Colonic mucosa (tissue), 4 donors: Measurements from ENCODE around the gene ALS2CL. TPM values are rescaled to one million over a fixed set of nuclear protein-coding genes. Genes with fewer than 3 reads are reported as not detected.

Experiments
- DNase-seq: peaks from one replicate; pipeline ENCODE4 v3.0.0-alpha.2; 2020
- H3K27ac ChIP-seq: fragments of 200-600 bp; one replicate; pipeline ENCODE4 v1.8.0; 2021
- H3K27me3 ChIP-seq: fragments of 200-600 bp; one replicate; pipeline ENCODE4 v1.8.0; 2021
- H3K36me3 ChIP-seq: fragments of 200-600 bp; one replicate; pipeline ENCODE4 v1.8.0; 2021
- H3K4me1 ChIP-seq: fragments of 200-600 bp; one replicate; pipeline ENCODE4 v1.8.0; 2021; ENCODE audit warnings: mild to moderate bottlenecking
- H3K4me3 ChIP-seq: fragments of 200-600 bp; one replicate; pipeline ENCODE4 v1.8.0; 2021
- H3K9ac ChIP-seq, 2 donors: one replicate each; pipeline ENCODE4 v1.7.0; 2013; ENCODE audit warnings: control low read depth in 2 of 2, low read depth in 2 of 2, low read length in 2 of 2
- H3K9me3 ChIP-seq: fragments of 200-600 bp; one replicate; pipeline ENCODE4 v1.8.0; 2021
- intact Hi-C: fragments of 100-400 bp; cut with DNase I; formaldehyde crosslinking; loops from one replicate; pipeline ENCODE4 v1.14.1; 2022
- total RNA-seq, 2 donors: library from RNA; stranded (reverse); fragmentation: NEBNext Ultra II Directional in 1 of 2; extraction: Animal tissue kit (Norgen Biotek cat#: 25700) in 1 of 2; gene quantifications; one replicate each; pipeline ENCODE4 v1.2.1, GENCODE V29; 2021
- TF ChIP-seq, protein P1 (sequence below): fragments of 200-600 bp; IDR thresholded peaks from one replicate; pipeline ENCODE4 v1.8.0; 2022; ENCODE audit warnings: antibody characterized with exemption, mild to moderate bottlenecking
- donor health status: healthy.
- donor health status: DM: no; HTN: no; CAD: no.
- donor health status: DM: no; HTN: no; CAD: no.

Gene ALS2CL
- total RNA-seq, 2 donors from 2014 or later = 21.8 to 40.3 TPM

DNA sequence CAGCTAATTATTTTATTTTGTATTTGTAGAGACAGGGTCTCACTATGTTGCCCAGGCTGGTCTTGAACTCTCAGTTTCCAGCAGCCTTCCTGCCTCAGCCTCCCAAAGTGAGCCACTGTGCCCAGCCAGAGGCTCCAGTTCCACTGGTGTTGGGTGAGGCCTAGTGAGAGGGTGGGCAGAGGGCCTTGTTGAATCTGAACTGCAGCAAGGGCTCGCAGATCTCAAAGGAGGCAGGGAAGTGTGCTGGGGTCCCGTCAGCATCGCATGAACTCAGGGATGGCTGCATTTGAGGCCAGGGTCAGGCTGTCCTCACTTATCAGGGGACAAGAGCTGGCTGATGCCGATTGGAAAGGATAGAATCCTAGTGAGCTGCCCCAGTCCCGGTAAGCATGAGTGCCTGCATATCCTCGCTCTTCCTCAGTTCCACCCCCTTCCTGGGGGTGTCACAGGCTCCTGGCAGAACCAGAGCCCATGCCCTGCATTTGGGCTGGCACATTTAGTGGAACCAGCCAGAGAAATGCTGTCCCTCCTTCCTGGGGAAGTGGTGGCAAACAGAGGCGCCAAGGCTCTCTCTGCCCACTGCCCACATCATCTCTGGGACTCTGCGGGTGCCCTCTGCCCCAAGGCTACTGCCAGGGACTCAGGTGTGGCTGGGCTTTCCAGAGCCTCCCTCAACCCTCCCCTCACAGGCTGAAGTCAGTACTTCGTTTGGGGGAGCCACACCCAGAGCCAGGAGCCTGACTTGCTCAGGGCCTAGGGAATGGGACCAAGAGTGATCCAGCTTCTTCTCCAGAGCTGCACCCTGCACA lies 24.1 kb downstream of the ALS2CL start:
- no peaks in the 10 kb centered on the region for H3K36me3 ChIP-seq
- no peaks in the 10 kb centered on the region for H3K9me3 ChIP-seq
- DNase-seq = no peak
- no peaks in the 10 kb centered on the region for H3K4me1 ChIP-seq
- no peak overlapping the region for H3K27ac ChIP-seq
- H3K9ac ChIP-seq = no peak overlapping the region
- H3K27me3 ChIP-seq = no peaks in the 10 kb centered on the region
- TF ChIP-seq, protein P1, sequence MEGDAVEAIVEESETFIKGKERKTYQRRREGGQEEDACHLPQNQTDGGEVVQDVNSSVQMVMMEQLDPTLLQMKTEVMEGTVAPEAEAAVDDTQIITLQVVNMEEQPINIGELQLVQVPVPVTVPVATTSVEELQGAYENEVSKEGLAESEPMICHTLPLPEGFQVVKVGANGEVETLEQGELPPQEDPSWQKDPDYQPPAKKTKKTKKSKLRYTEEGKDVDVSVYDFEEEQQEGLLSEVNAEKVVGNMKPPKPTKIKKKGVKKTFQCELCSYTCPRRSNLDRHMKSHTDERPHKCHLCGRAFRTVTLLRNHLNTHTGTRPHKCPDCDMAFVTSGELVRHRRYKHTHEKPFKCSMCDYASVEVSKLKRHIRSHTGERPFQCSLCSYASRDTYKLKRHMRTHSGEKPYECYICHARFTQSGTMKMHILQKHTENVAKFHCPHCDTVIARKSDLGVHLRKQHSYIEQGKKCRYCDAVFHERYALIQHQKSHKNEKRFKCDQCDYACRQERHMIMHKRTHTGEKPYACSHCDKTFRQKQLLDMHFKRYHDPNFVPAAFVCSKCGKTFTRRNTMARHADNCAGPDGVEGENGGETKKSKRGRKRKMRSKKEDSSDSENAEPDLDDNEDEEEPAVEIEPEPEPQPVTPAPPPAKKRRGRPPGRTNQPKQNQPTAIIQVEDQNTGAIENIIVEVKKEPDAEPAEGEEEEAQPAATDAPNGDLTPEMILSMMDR = no peak
- intact Hi-C loops = no loop called here
- no peak overlapping the region for H3K4me3 ChIP-seq

DNA sequence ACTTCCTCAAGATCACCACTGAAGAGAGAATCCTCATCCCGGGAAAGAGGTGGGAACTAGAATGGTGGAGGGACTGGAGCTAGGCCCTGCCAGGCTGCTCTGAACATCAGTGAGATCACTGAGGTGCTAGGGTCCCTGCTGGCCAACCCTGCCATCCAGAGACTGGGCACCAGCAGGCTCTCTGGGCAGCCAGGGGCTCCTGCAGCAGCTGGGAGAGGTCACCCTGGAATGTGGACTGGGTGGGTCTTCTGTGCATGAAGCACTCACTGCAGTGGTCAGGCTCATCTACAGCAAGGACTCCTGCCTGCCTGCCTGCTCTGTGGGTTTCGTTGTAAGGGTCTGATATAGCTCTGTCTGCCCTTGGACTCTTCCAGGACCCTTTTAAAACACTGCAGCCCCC lies 24.9 kb downstream of the ALS2CL start:
- H3K4me3 ChIP-seq = no peak overlapping the region
- no peaks in the 10 kb centered on the region for H3K9me3 ChIP-seq
- H3K9ac ChIP-seq = no peak overlapping the region
- H3K27me3 ChIP-seq = no peaks in the 10 kb centered on the region
- intact Hi-C loops = no loop called here
- TF ChIP-seq, protein P1 = no peak
- no peak overlapping the region for H3K27ac ChIP-seq
- no peaks in the 10 kb centered on the region for H3K36me3 ChIP-seq
- no peaks in the 10 kb centered on the region for H3K4me1 ChIP-seq
- DNase-seq = no peak

DNA sequence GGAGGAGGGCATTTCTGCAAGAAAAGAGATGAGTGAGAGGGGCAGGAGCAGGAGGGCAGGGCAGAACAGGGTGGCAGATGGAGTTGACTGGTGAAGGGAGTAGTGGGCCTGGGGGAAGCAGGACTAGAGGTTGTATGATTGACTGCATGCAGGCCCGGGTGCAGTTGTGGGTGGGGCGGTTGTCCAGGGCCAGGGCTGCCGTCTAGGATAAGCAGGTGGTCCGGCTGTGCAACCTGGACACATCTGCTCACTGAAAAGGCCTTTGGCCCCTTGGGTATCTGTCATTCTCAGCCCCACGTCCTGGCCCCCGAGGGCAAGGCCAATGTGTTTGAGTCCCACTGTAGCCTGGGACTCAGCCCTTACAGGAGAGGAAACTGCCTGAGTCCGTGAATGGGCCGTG lies 25.4 kb downstream of the ALS2CL start:
- no peak overlapping the region for H3K27ac ChIP-seq
- H3K36me3 ChIP-seq = no peaks in the 10 kb centered on the region
- intact Hi-C loops = no loop called here
- no peaks in the 10 kb centered on the region for H3K9me3 ChIP-seq
- H3K4me3 ChIP-seq = no peak overlapping the region
- no peak for DNase-seq
- no peak overlapping the region for H3K9ac ChIP-seq
- TF ChIP-seq, protein P1 = no peak
- H3K27me3 ChIP-seq = no peaks in the 10 kb centered on the region
- H3K4me1 ChIP-seq = no peaks in the 10 kb centered on the region

DNA sequence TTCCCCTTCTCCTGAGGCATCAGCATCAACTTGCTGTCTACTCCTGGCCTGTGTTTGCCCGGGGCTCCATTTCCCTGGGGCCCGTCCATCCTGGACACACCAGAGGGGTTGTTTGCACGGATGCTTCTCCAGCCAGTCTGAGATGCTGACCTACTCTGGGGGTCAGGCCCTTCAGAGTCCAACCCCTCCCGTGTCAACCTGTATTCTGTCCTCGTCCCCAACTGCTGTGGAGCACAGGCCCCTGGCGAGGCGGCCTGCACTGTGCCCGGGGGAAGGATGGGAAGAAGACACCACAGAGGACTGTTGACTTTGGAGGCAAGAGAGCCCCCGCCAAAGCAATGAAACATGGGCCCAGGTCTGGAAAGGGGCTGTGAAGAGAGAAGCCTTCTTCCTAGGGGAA lies 25.8 kb downstream of the ALS2CL start:
- Histone ChIP-seq H3K36me3 (no peaks in the 10 kb centered on the region), H3K27ac (no peak overlapping the region), H3K4me3 (no peak overlapping the region), H3K9me3 (no peaks in the 10 kb centered on the region), H3K4me1 (no peaks in the 10 kb centered on the region), H3K9ac (no peak overlapping the region), H3K27me3 (no peaks in the 10 kb centered on the region)
- intact Hi-C loops = no loop called here
- TF ChIP-seq, protein P1 = no peak
- DNase-seq = no peak

DNA sequence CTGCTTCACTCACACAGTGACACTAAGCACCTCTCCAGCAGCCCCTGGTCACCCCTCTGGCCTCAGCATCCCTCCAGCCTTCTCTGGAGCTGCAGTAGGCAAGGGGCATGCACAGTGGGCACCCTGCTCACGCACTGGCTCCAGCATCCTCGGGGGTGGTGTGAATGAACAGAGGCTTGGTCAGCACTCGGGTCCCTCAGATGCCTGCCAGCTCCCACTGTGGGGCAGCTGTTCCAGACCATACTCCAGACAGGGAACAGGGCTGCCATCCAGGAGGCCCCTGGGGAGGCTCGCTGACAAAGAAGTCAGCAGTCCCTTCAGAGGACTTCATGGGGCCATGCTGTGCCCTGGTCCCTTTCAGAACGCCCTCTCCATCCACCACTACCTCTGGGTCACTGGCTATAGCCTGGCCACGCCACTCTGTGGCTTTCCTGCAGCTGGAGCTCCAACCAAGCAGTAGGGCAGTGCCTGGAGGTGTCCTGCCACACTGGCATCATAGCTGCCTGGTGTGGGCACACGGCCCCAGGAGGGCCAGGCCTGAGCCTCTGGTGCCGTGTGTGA lies 26.3 kb downstream of the ALS2CL start:
- H3K9ac ChIP-seq = no peak overlapping the region
- H3K9me3 ChIP-seq = no peaks in the 10 kb centered on the region
- no peaks in the 10 kb centered on the region for H3K27me3 ChIP-seq
- no peaks in the 10 kb centered on the region for H3K36me3 ChIP-seq
- intact Hi-C loops = no loop called here
- H3K4me1 ChIP-seq = no peaks in the 10 kb centered on the region
- no peak overlapping the region for H3K4me3 ChIP-seq
- TF ChIP-seq, protein P1 = no peak
- no peak for DNase-seq
- no peak overlapping the region for H3K27ac ChIP-seq
